Hepatocyte (in vitro differentiated cells): Measurements from ENCODE around the gene CROCC2. TPM values are rescaled to one million over a fixed set of nuclear protein-coding genes. Genes with fewer than 3 reads are reported as not detected.

Source experiments
- DNase-seq: peaks from one replicate; pipeline ENCODE4 v3.0.0-alpha.2; 2016; ENCODE audit warnings: low spot score
- H2AFZ ChIP-seq: fragments of 200-600 bp; sonication (generic); 2 replicates; pipeline ENCODE4 v1.6.0; 2016; ENCODE audit warnings: antibody characterized with exemption, mild to moderate bottlenecking
- H3K27ac ChIP-seq: fragments of 200-600 bp; sonication (generic); 2 replicates; pipeline ENCODE4 v1.5.1; 2016; ENCODE audit warnings: mild to moderate bottlenecking
- H3K27me3 ChIP-seq: fragments of 200-600 bp; sonication (generic); 2 replicates; pipeline ENCODE4 v1.6.1; 2016
- H3K36me3 ChIP-seq: fragments of 200-600 bp; sonication (generic); replicated peaks from 2 replicates; pipeline ENCODE4 v1.5.1; 2016; ENCODE audit warnings: low read depth; ENCODE audit not compliant: insufficient read depth
- H3K4me1 ChIP-seq: fragments of 200-600 bp; sonication (generic); 2 replicates; pipeline ENCODE4 v1.5.1; 2016; ENCODE audit warnings: mild to moderate bottlenecking, moderate library complexity; ENCODE audit not compliant: insufficient read depth
- H3K4me2 ChIP-seq: fragments of 200-600 bp; sonication (generic); 2 replicates; pipeline ENCODE4 v1.6.0; 2016
- H3K4me3 ChIP-seq: fragments of 200-600 bp; sonication (generic); 2 replicates; pipeline ENCODE4 v1.5.1; 2016; ENCODE audit warnings: mild to moderate bottlenecking
- H3K79me2 ChIP-seq: fragments of 200-600 bp; sonication (generic); 2 replicates; pipeline ENCODE4 v1.6.0; 2017; ENCODE audit warnings: mild to moderate bottlenecking
- H3K9me2 ChIP-seq: fragments of 200-600 bp; sonication (generic); replicated peaks from 2 replicates; pipeline ENCODE4 v1.6.0; 2017; ENCODE audit warnings: mild to moderate bottlenecking; ENCODE audit not compliant: insufficient read depth
- H3K9me3 ChIP-seq: fragments of 200-600 bp; sonication (generic); 2 replicates; pipeline ENCODE4 v1.5.1; 2016; ENCODE audit warnings: low read depth, mild to moderate bottlenecking
- H4K20me1 ChIP-seq: fragments of 200-600 bp; sonication (generic); 2 replicates; pipeline ENCODE4 v1.6.0; 2016; ENCODE audit warnings: mild to moderate bottlenecking; ENCODE audit not compliant: insufficient read depth, poor library complexity, severe bottlenecking
- CTCF ChIP-seq: fragments of 200-600 bp; sonication (generic); IDR thresholded peaks from 2 replicates; pipeline ENCODE4 v1.5.1; 2016; ENCODE audit warnings: antibody characterized with exemption, mild to moderate bottlenecking; ENCODE audit not compliant: poor library complexity
- EZH2 ChIP-seq: fragments of 200-600 bp; sonication (generic); IDR thresholded peaks from 2 replicates; pipeline ENCODE4 v1.6.1; 2016; ENCODE audit warnings: antibody characterized with exemption, mild to moderate bottlenecking, borderline replicate concordance
- EZH2phosphoT487 ChIP-seq: fragments of 200-600 bp; sonication (generic); IDR thresholded peaks from one replicate; pipeline ENCODE4 v1.6.1; 2018; ENCODE audit warnings: antibody characterized with exemption, mild to moderate bottlenecking, low read depth, moderate library complexity; ENCODE audit not compliant: unreplicated experiment, severe bottlenecking
- WGBS: methylation state at CpG from one replicate; pipeline ENCODE4 v1.1.6; 2016; ENCODE audit warnings: low lambda C conversion rate; ENCODE audit errors: missing lambda C conversion rate; 5-methylcytosine and 5-hydroxymethylcytosine counted together
- polyA plus RNA-seq: library from polyadenylated mRNA; unstranded; fragments of >200 nt; fragmentation: Nextera tagmentation; extraction: Ambion mirVana; gene quantifications from 2 replicates; pipeline ENCODE4 v1.2.1, GENCODE V29; 2016
- total RNA-seq: library from RNA; depleted of rRNA; stranded (reverse); fragments of >200 nt; gene quantifications from 2 replicates; pipeline ENCODE4 v1.2.3, GENCODE V29; 2014

The CROCC2 gene
- total and polyA plus RNA-seq, 2 experiments from 2014 or later: 0.04 to 0.10 TPM

GRCh38 chr2:241025639-241026038 lies 119.5 kb downstream of the CROCC2 start:
- TF ChIP-seq CTCF (no peak), EZH2 (no peak), EZH2phosphoT487 (no peak)
- Histone ChIP-seq H3K27ac (no peak overlapping the region), H3K9me2 (no peaks in the 10 kb centered on the region), H3K4me3 (no peak overlapping the region), H3K4me2 (no peak overlapping the region), H3K79me2 (no peaks in the 10 kb centered on the region), H3K9me3 (peaks cover 16% of the 10 kb centered on the region), H2AFZ (no peak overlapping the region), H3K27me3 (no peaks in the 10 kb centered on the region), H3K36me3 (no peaks in the 10 kb centered on the region), H3K4me1 (no peaks in the 10 kb centered on the region), H4K20me1 (no peaks in the 10 kb centered on the region)
- WGBS: 57% methylated on average over 1 of the region's 1 CpG
- DNase-seq: no peak

GRCh38 chr2:241029599-241030332 lies 123.6 kb downstream of the CROCC2 start:
- Histone ChIP-seq H3K4me2 (no peak overlapping the region), H3K36me3 (no peaks in the 10 kb centered on the region), H2AFZ (no peak overlapping the region), H4K20me1 (no peaks in the 10 kb centered on the region), H3K9me3 (peaks cover 16% of the 10 kb centered on the region), H3K9me2 (no peaks in the 10 kb centered on the region), H3K4me1 (no peaks in the 10 kb centered on the region), H3K27ac (no peak overlapping the region), H3K27me3 (peaks cover under 1% of the 10 kb centered on the region), H3K4me3 (no peak overlapping the region), H3K79me2 (no peaks in the 10 kb centered on the region)
- DNase-seq: no peak
- 89% methylated on average over 17 of the region's 17 CpGs for WGBS
- TF ChIP-seq CTCF: no peak
- no peak for TF ChIP-seq EZH2
- no peak for TF ChIP-seq EZH2phosphoT487

GRCh38 chr2:241030333-241030680 lies 124.2 kb downstream of the CROCC2 start:
- no peaks in the 10 kb centered on the region for H3K79me2 ChIP-seq
- no peak overlapping the region for H3K4me2 ChIP-seq
- no peaks in the 10 kb centered on the region for H3K9me2 ChIP-seq
- H3K4me3 ChIP-seq: no peak overlapping the region
- TF ChIP-seq EZH2phosphoT487 (no peak), EZH2 (no peak), CTCF (no peak)
- H3K27me3 ChIP-seq: peaks cover 6% of the 10 kb centered on the region
- H3K4me1 ChIP-seq: no peaks in the 10 kb centered on the region
- H3K9me3 ChIP-seq: peaks cover 14% of the 10 kb centered on the region
- no peaks in the 10 kb centered on the region for H4K20me1 ChIP-seq
- no peaks in the 10 kb centered on the region for H3K36me3 ChIP-seq
- no peak overlapping the region for H3K27ac ChIP-seq
- no peak for DNase-seq
- no peak overlapping the region for H2AFZ ChIP-seq
- 97% methylated on average over 15 of the region's 15 CpGs for WGBS
